Calu3 (cell line): Measurements from ENCODE around the gene RUNX2. TPM values are rescaled to one million over a fixed set of nuclear protein-coding genes. Genes with fewer than 3 reads are reported as not detected.

ENCODE experiments used
- BruUV-seq: library from RNA; stranded (reverse); fragments of 400-500 nt; replicated peaks from 2 replicates; lab custom pipeline; 2021; lab: Mats Ljungman, UMichigan
- CTCF ChIA-PET: fragments of 300-600 bp; sonication (Branson Sonifier 250); formaldehyde crosslinking; loops from one replicate; lab custom pipeline; 2022; ENCODE audit warnings: antibody characterized with exemption; lab: Charles Lee
- DNase-seq: peaks from one replicate; pipeline ENCODE4 v3.0.0; 2022
- H3K27ac Mint-ChIP-seq: one replicate; pipeline ENCODE4 v1.8.0; 2022; ENCODE audit warnings: mixed read lengths; ENCODE audit not compliant: unreplicated experiment
- H3K27me3 Mint-ChIP-seq: one replicate; pipeline ENCODE4 v1.8.0; 2022; ENCODE audit warnings: mixed read lengths; ENCODE audit not compliant: unreplicated experiment
- H3K36me3 Mint-ChIP-seq: one replicate; pipeline ENCODE4 v1.8.0; 2022; ENCODE audit warnings: mild to moderate bottlenecking, moderate library complexity, mixed read lengths; ENCODE audit not compliant: insufficient read depth, unreplicated experiment
- H3K4me1 Mint-ChIP-seq: one replicate; pipeline ENCODE4 v1.8.0; 2022; ENCODE audit warnings: mild to moderate bottlenecking, low read depth, mixed read lengths; ENCODE audit not compliant: unreplicated experiment
- H3K4me3 Mint-ChIP-seq: one replicate; pipeline ENCODE4 v1.8.0; 2022; ENCODE audit warnings: mild to moderate bottlenecking, low read depth, moderate library complexity, mixed read lengths; ENCODE audit not compliant: unreplicated experiment
- H3K9me3 Mint-ChIP-seq: one replicate; pipeline ENCODE4 v1.8.0; 2022; ENCODE audit warnings: low read depth, mixed read lengths; ENCODE audit not compliant: unreplicated experiment
- CTCF ChIP-seq: fragments of 200-600 bp; IDR thresholded peaks from one replicate; pipeline ENCODE4 v1.8.0; 2022; ENCODE audit warnings: antibody characterized with exemption; ENCODE audit not compliant: unreplicated experiment
- intact Hi-C: fragments of 100-400 bp; cut with micrococcal nuclease; formaldehyde crosslinking; loops from one replicate; pipeline ENCODE4 v1.10.0; 2022; ENCODE audit not compliant: unreplicated experiment
- total RNA-seq: library from RNA; stranded (reverse); gene quantifications from 2 replicates; pipeline ENCODE4 v1.2.3, GENCODE V29; 2022

Gene RUNX2
- total RNA-seq, 1 experiment from 2014 or later = 0.54 TPM

- Mint-ChIP-seq H3K27ac (no peak overlapping the region), H3K27me3 (no peaks in the 10 kb centered on the region), H3K36me3 (no peaks in the 10 kb centered on the region), H3K4me1 (no peaks in the 10 kb centered on the region), H3K4me3 (no peak overlapping the region), H3K9me3 (no peaks in the 10 kb centered on the region)
- DNase-seq = no peak
- no TSS peak for BruUV-seq
- intact Hi-C loops = no loop called here
- CTCF ChIA-PET = no interaction called here
- no peak for TF ChIP-seq CTCF
Measured at GRCh38 chr6:45469663-45470062, 141.5 kb downstream of the RUNX2 start.

DNA sequence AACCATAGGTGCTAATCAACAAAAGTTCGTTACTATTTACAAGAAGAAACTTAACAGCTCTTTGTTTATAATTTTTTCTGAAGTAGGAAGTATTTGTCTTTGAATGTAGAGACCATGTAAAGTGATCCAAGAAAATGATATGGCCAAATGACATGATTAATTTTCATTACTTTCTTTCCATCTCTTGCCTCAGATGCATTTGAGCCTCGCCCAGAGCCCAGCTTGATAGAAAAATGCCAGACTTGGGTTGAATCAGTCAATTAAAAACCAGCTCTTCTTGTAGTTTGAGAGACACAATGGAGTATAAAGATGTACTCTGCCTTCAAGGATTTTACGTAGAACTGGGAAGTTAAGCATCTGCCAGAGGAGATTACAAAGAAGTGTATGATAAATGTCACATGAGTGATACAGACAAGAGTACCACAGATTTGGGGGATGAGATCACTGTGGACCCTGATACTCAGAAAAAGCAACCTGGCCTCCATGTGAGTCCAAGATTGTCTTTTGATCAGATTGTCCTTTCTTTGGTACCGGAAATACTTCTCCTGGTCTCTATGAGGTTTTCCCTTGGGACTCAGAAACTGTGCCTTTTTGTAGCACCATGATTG is 142.1 kb downstream of the RUNX2 start:
- no TSS peak for BruUV-seq
- DNase-seq = no peak
- Mint-ChIP-seq H3K4me3 (no peak overlapping the region), H3K27ac (no peak overlapping the region), H3K36me3 (no peaks in the 10 kb centered on the region), H3K4me1 (no peaks in the 10 kb centered on the region), H3K27me3 (no peaks in the 10 kb centered on the region), H3K9me3 (no peaks in the 10 kb centered on the region)
- CTCF ChIA-PET = no interaction called here
- intact Hi-C loops = no loop called here
- TF ChIP-seq CTCF = no peak

GRCh38 chr6:45472382-45472781 is 144.3 kb downstream of the RUNX2 start:
- Mint-ChIP-seq H3K4me3 (no peak overlapping the region), H3K27ac (no peak overlapping the region), H3K9me3 (no peaks in the 10 kb centered on the region), H3K4me1 (no peaks in the 10 kb centered on the region), H3K36me3 (no peaks in the 10 kb centered on the region), H3K27me3 (no peaks in the 10 kb centered on the region)
- CTCF ChIA-PET = no interaction called here
- no peak for DNase-seq
- TF ChIP-seq CTCF = no peak
- no TSS peak for BruUV-seq
- intact Hi-C loops = no loop called here

- intact Hi-C loops = no loop called here
- DNase-seq = no peak
- H3K9me3 Mint-ChIP-seq = no peaks in the 10 kb centered on the region
- CTCF ChIA-PET = no interaction called here
- H3K27me3 Mint-ChIP-seq = no peaks in the 10 kb centered on the region
- no peak overlapping the region for H3K4me3 Mint-ChIP-seq
- H3K36me3 Mint-ChIP-seq = no peaks in the 10 kb centered on the region
- no TSS peak for BruUV-seq
- no peak for TF ChIP-seq CTCF
- no peak overlapping the region for H3K27ac Mint-ChIP-seq
- no peaks in the 10 kb centered on the region for H3K4me1 Mint-ChIP-seq
Measured at GRCh38 chr6:45473121-45473993, 145.2 kb downstream of the RUNX2 start.
